K562 (cell line): ENCODE results near the gene DNER. TPM values are rescaled to one million over a fixed set of nuclear protein-coding genes. Genes with fewer than 3 reads are reported as not detected.

ENCODE experiments used
- ATAC-seq: fragments of 200-7000 bp; cut with Tn5 transposase; 3 replicates; pipeline ENCODE4 v1.9.1; 2020; ENCODE audit warnings: moderate library complexity
- BruUV-seq: library from RNA; stranded (reverse); fragments of 400-500 nt; replicated peaks from 2 replicates; lab custom pipeline; 2021; lab: Mats Ljungman, UMichigan
- CTCF ChIA-PET: fragments of 300-600 bp; formaldehyde crosslinking; extraction: SDS; loops from one replicate; lab custom pipeline; 2021; ENCODE audit warnings: low intra/inter-chr PET ratio; lab: Yijun Ruan, JAX
- POLR2A ChIA-PET: fragments of 300-600, 350-650 bp; sonication (Branson Sonifier 250); formaldehyde crosslinking; extraction: SDS; loops from one replicate; lab custom pipeline; 2021; ENCODE audit warnings: antibody characterized with exemption, inconsistent platforms; lab: Yijun Ruan, JAX
- DNase-seq, 4 experiments: peaks; one replicate each; pipeline versions ENCODE4 v3.0.0 to v3.0.0-alpha.2; 2011 to 2018; ENCODE audit warnings: low spot score in 3 of 4, mixed read lengths in 3 of 4; ENCODE audit errors: extremely low read depth in 1 of 4
- FAIRE-seq: peaks from 2 replicates; lab custom pipeline; 2011; peaks lifted over from hg19 to GRCh38; lab: Jason Lieb, UNC
- H2AFZ ChIP-seq: 2 replicates; pipeline ENCODE4 v1.6.0; 2011; ENCODE audit warnings: low read depth, low read length, control low read depth, inconsistent platforms
- H3K27ac ChIP-seq: fragments of 200-600 bp; 3 replicates; pipeline ENCODE4 v1.8.0; 2011; ENCODE audit warnings: low read depth, mild to moderate bottlenecking, control low read depth, inconsistent platforms, low read length, moderate library complexity, mixed read lengths; ENCODE audit errors: extremely low read depth
- H3K27me3 ChIP-seq, 2 experiments: fragments of 300-600 bp in 1 of 2; 2 replicates in 1 of 2; 3 replicates in 1 of 2; pipeline versions ENCODE4 v1.6.0 to v1.8.0; 2011; ENCODE audit warnings: inconsistent platforms in 2 of 2, low read length in 2 of 2, mild to moderate bottlenecking in 1 of 2, mixed read lengths in 1 of 2, moderate library complexity in 1 of 2; ENCODE audit not compliant: control insufficient read depth in 2 of 2, insufficient read depth in 2 of 2
- H3K36me3 ChIP-seq: fragments of 300-600 bp; 3 replicates; pipeline ENCODE4 v1.8.0; 2011; ENCODE audit warnings: mild to moderate bottlenecking, low read length, inconsistent platforms; ENCODE audit not compliant: control insufficient read depth, insufficient read depth
- H3K4me1 ChIP-seq, 2 experiments: fragments of 200-600 bp in 1 of 2; replicated peaks in 1 of 2; 2 replicates in 1 of 2; 3 replicates in 1 of 2; pipeline versions ENCODE4 v1.5.1 to v1.8.0; 2011; ENCODE audit warnings: inconsistent platforms in 2 of 2, low read length in 2 of 2, mild to moderate bottlenecking in 1 of 2, mixed read lengths in 1 of 2, moderate library complexity in 1 of 2; ENCODE audit not compliant: control insufficient read depth in 2 of 2, insufficient read depth in 2 of 2
- H3K4me2 ChIP-seq: 2 replicates; pipeline ENCODE4 v1.6.1; 2011; ENCODE audit warnings: low read length, control low read depth, inconsistent platforms, mixed read lengths; ENCODE audit not compliant: insufficient read depth
- H3K4me3 ChIP-seq: fragments of 200-600 bp; sonication (generic), shearing (Covaris generic); 2 replicates; pipeline ENCODE4 v1.5.1; 2016; ENCODE audit warnings: control low read depth, inconsistent platforms
- H3K79me2 ChIP-seq: fragments of 200-600 bp; 3 replicates; pipeline ENCODE4 v1.8.0; 2011; ENCODE audit warnings: low read length, inconsistent platforms; ENCODE audit not compliant: control insufficient read depth, insufficient read depth
- H3K9ac ChIP-seq, 2 experiments: 2 replicates each; pipeline versions ENCODE4 v1.6.0 to v1.6.1; 2011; ENCODE audit warnings: low read depth in 2 of 2, low read length in 2 of 2, control low read depth in 1 of 2, inconsistent platforms in 1 of 2, mild to moderate bottlenecking in 1 of 2, mixed read lengths in 1 of 2; ENCODE audit not compliant: insufficient read depth in 1 of 2
- H3K9me1 ChIP-seq: one replicate; pipeline ENCODE4 v1.6.0; 2011; ENCODE audit warnings: inconsistent platforms, mild to moderate bottlenecking, low read length, moderate library complexity; ENCODE audit not compliant: control insufficient read depth, insufficient read depth
- H3K9me3 ChIP-seq: replicated peaks from 2 replicates; pipeline ENCODE4 v1.5.1; 2011; ENCODE audit warnings: low read depth, low read length, inconsistent platforms; ENCODE audit not compliant: control insufficient read depth, insufficient read depth
- H4K20me1 ChIP-seq: replicated peaks from 2 replicates; pipeline ENCODE4 v1.6.1; 2011; ENCODE audit warnings: low read length, inconsistent platforms, mixed read lengths; ENCODE audit not compliant: control insufficient read depth, insufficient read depth
- HNRNPUL1 ChIP-seq: fragments of 200-400 bp; formaldehyde crosslinking; IDR thresholded peaks from 2 replicates; pipeline ENCODE4 v1.6.1; 2017; ENCODE audit warnings: low read length
- MAZ ChIP-seq, 2 experiments: fragments of 450-650 bp in 1 of 2; sonication (generic) in 1 of 2; formaldehyde crosslinking; IDR thresholded peaks in 1 of 2; conservative IDR thresholded peaks in 1 of 2; 2 replicates each; pipeline versions ENCODE4 v1.4.0 to v1.5.0; 2020; ENCODE audit warnings: mild to moderate bottlenecking in 1 of 2, missing genetic modification reagents in 1 of 2
- SMARCA4 ChIP-seq: fragments of 450-650 bp; IDR thresholded peaks from 2 replicates; pipeline ENCODE4 v1.6.1; 2016
- SREBF2 ChIP-seq: sonication (generic); formaldehyde crosslinking; IDR thresholded peaks from 2 replicates; pipeline ENCODE4 v1.4.0; 2020; ENCODE audit warnings: mild to moderate bottlenecking, missing genetic modification reagents
- TCF3 ChIP-seq: sonication (generic); formaldehyde crosslinking; IDR thresholded peaks from 2 replicates; pipeline ENCODE4 v1.4.0; 2020; ENCODE audit warnings: mild to moderate bottlenecking, missing genetic modification reagents
- WGBS: fragments of 100-300 bp; shearing (Covaris generic); methylation state at CpG from one replicate; pipeline ENCODE4 v1.1.6; 2016; ENCODE audit warnings: low coverage, mixed read lengths; ENCODE audit not compliant: insufficient coverage; ENCODE audit errors: missing lambda C conversion rate; 5-methylcytosine and 5-hydroxymethylcytosine counted together
- in situ Hi-C: fragments of 300-500 bp; cut with MboI; formaldehyde crosslinking; loops from 4 replicates; pipeline ENCODE4 v1.15.0; 2018; ENCODE audit warnings: inconsistent platforms, mixed read lengths
- intact Hi-C: fragments of 100-400 bp; cut with micrococcal nuclease; formaldehyde crosslinking; loops from 2 replicates; pipeline ENCODE4 v1.14.2; 2022
- polyA plus RNA-seq, 8 experiments: library from polyadenylated mRNA; depleted of rRNA in 4 of 8; stranded (reverse) in 5 of 8; unstranded in 3 of 8; fragments of >200 nt; fragmentation: Nextera tagmentation in 2 of 8; fragmentation: Illumina TruSeq in 1 of 8; extraction: Ambion mirVana in 2 of 8; extraction: Trizol in 1 of 8; gene quantifications; 2 replicates each; pipeline versions ENCODE4 v1.2.1 to v1.2.3, GENCODE V29; 2011 to 2014; ENCODE audit warnings: inconsistent platforms in 1 of 8, missing spikeins in 1 of 8
- total RNA-seq, 7 experiments: library from RNA; depleted of rRNA in 6 of 7; stranded (reverse); fragments of >200 nt in 6 of 7; fragmentation: Illumina TruSeq in 2 of 7; extraction: Trizol in 2 of 7; gene quantifications; 2 replicates each; pipeline versions ENCODE4 v1.2.1 to v1.2.3, GENCODE V29; 2011 to 2021; ENCODE audit warnings: low replicate concordance in 1 of 7
- TF ChIP-seq, protein P1 (sequence below): sonication (generic); formaldehyde crosslinking; IDR thresholded peaks from 2 replicates; pipeline ENCODE4 v1.8.0; 2023; ENCODE audit warnings: missing genetic modification reagents, mild to moderate bottlenecking, borderline replicate concordance
- TF ChIP-seq, protein P2 (sequence below): fragments of 250-450 bp; sonication (Bioruptor Pico); IDR thresholded peaks from 2 replicates; pipeline ENCODE4 v1.5.0; 2020; ENCODE audit warnings: mild to moderate bottlenecking
- TF ChIP-seq, protein P3 (sequence below): fragments of 450-650 bp; conservative IDR thresholded peaks from 2 replicates; pipeline ENCODE4 v1.6.1; 2016; ENCODE audit warnings: missing genetic modification characterization, low read depth, mild to moderate bottlenecking, missing compliant biosample characterization, moderate library complexity

The DNER gene
- total and polyA plus RNA-seq, 9 of the 15 experiments (the other 6 are each of a cell fraction or from before 2014, with no cell fraction given), result not detected

DNA sequence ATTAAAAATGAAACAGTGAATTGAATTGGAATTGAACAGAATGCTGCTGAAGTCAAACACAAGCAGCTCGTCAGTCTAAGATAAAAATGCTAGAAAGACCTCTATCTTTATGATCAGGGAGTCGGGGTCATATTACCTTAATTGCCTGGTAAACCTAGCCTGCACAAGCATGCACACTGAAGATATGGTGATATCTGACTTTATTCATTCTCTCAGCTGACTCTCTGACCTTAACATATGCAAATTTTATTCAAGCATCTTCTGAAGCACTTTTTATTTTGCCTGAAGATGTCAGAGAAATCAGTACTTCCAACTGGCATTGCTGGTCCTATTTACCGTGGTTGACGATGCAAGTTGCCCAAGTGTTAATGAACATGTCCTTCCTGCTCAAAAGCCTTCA is 56.4 kb downstream of the DNER start:
- Histone ChIP-seq H2AFZ (no peak overlapping the region), H3K9ac (no peak overlapping the region), H3K4me1 (no peaks in the 10 kb centered on the region), H3K9me1 (no peaks in the 10 kb centered on the region), H3K4me3 (no peak overlapping the region), H3K79me2 (no peaks in the 10 kb centered on the region), H3K4me2 (no peak overlapping the region), H3K36me3 (no peaks in the 10 kb centered on the region), H3K27ac (no peak overlapping the region), H4K20me1 (no peaks in the 10 kb centered on the region), H3K9me3 (no peaks in the 10 kb centered on the region), H3K27me3 (no peaks in the 10 kb centered on the region)
- BruUV-seq, result no TSS peak
- in situ Hi-C loops, result no loop called here
- 3% methylated on average over 4 of the region's 4 CpGs for WGBS
- CTCF ChIA-PET, result no interaction called here
- no peak for DNase-seq
- ATAC-seq, result no peak
- TF ChIP-seq TCF3 (CRISPR knock-in tag) (no peak), MAZ (CRISPR knock-in tag; conservative IDR thresholded peaks at IDR 0.05 in 1 of 2, IDR thresholded peaks at IDR 0.05 in 1 of 2) (no peak)
- no peak for FAIRE-seq
- POLR2A ChIA-PET, result no interaction called here
- intact Hi-C loops, result no loop called here

DNA sequence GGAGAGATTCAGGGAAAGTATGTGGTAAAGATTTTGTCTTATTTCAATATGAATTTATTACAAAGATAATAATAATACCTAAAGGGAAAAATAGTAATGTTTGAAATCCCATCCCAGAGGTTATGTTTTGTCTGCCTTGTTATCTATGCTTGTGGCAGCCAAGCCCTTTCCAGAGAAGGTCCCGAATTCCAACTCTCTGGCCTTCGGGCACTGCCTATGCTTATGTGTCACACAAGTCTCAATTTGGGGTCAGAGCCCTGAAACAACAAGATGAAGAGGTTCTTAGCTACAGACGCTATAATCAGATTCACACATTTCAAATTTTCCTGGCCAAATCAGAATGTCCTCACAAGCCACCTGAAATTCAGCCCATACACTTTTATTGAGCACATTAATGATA is 59.9 kb downstream of the DNER start:
- H3K36me3 ChIP-seq, result no peaks in the 10 kb centered on the region
- H3K9ac ChIP-seq, result no peak overlapping the region
- CTCF ChIA-PET, result no interaction called here
- WGBS, result 0% methylated on average over 3 of the region's 3 CpGs
- H3K9me1 ChIP-seq, result no peaks in the 10 kb centered on the region
- no peaks in the 10 kb centered on the region for H3K79me2 ChIP-seq
- DNase-seq (no peak), ATAC-seq (no peak), FAIRE-seq (no peak)
- no peaks in the 10 kb centered on the region for H4K20me1 ChIP-seq
- no peaks in the 10 kb centered on the region for H3K4me1 ChIP-seq
- no peaks in the 10 kb centered on the region for H3K9me3 ChIP-seq
- in situ Hi-C loops, result no loop called here
- no peak overlapping the region for H2AFZ ChIP-seq
- BruUV-seq, result no TSS peak
- no peak overlapping the region for H3K4me2 ChIP-seq
- no peaks in the 10 kb centered on the region for H3K27me3 ChIP-seq
- no peak overlapping the region for H3K27ac ChIP-seq
- intact Hi-C loops, result no loop called here
- no peak overlapping the region for H3K4me3 ChIP-seq
- POLR2A ChIA-PET, result no interaction called here
- TF ChIP-seq SREBF2 (CRISPR knock-in tag) (no peak), HNRNPUL1 (no peak), SMARCA4 (no peak)
- TF ChIP-seq, protein P1, sequence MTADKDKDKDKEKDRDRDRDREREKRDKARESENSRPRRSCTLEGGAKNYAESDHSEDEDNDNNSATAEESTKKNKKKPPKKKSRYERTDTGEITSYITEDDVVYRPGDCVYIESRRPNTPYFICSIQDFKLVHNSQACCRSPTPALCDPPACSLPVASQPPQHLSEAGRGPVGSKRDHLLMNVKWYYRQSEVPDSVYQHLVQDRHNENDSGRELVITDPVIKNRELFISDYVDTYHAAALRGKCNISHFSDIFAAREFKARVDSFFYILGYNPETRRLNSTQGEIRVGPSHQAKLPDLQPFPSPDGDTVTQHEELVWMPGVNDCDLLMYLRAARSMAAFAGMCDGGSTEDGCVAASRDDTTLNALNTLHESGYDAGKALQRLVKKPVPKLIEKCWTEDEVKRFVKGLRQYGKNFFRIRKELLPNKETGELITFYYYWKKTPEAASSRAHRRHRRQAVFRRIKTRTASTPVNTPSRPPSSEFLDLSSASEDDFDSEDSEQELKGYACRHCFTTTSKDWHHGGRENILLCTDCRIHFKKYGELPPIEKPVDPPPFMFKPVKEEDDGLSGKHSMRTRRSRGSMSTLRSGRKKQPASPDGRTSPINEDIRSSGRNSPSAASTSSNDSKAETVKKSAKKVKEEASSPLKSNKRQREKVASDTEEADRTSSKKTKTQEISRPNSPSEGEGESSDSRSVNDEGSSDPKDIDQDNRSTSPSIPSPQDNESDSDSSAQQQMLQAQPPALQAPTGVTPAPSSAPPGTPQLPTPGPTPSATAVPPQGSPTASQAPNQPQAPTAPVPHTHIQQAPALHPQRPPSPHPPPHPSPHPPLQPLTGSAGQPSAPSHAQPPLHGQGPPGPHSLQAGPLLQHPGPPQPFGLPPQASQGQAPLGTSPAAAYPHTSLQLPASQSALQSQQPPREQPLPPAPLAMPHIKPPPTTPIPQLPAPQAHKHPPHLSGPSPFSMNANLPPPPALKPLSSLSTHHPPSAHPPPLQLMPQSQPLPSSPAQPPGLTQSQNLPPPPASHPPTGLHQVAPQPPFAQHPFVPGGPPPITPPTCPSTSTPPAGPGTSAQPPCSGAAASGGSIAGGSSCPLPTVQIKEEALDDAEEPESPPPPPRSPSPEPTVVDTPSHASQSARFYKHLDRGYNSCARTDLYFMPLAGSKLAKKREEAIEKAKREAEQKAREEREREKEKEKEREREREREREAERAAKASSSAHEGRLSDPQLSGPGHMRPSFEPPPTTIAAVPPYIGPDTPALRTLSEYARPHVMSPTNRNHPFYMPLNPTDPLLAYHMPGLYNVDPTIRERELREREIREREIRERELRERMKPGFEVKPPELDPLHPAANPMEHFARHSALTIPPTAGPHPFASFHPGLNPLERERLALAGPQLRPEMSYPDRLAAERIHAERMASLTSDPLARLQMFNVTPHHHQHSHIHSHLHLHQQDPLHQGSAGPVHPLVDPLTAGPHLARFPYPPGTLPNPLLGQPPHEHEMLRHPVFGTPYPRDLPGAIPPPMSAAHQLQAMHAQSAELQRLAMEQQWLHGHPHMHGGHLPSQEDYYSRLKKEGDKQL (CRISPR knock-in tag), result no peak
- TF ChIP-seq, protein P2, sequence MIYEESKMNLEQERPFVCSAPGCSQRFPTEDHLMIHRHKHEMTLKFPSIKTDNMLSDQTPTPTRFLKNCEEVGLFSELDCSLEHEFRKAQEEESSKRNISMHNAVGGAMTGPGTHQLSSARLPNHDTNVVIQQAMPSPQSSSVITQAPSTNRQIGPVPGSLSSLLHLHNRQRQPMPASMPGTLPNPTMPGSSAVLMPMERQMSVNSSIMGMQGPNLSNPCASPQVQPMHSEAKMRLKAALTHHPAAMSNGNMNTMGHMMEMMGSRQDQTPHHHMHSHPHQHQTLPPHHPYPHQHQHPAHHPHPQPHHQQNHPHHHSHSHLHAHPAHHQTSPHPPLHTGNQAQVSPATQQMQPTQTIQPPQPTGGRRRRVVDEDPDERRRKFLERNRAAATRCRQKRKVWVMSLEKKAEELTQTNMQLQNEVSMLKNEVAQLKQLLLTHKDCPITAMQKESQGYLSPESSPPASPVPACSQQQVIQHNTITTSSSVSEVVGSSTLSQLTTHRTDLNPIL (CRISPR knock-in tag), result no peak
- TF ChIP-seq, protein P3, sequence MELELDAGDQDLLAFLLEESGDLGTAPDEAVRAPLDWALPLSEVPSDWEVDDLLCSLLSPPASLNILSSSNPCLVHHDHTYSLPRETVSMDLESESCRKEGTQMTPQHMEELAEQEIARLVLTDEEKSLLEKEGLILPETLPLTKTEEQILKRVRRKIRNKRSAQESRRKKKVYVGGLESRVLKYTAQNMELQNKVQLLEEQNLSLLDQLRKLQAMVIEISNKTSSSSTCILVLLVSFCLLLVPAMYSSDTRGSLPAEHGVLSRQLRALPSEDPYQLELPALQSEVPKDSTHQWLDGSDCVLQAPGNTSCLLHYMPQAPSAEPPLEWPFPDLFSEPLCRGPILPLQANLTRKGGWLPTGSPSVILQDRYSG, result no peak
